ENCODE results near the gene ZDHHC23. TPM values are rescaled to one million over a fixed set of nuclear protein-coding genes. Genes with fewer than 3 reads are reported as not detected.

ZDHHC23 gene
- total and polyA plus RNA-seq, 10 of the 15 experiments (the other 5 are each of a cell fraction or from before 2014, with no cell fraction given): 0.79 to 4.6 (median 2.9) TPM

DNA sequence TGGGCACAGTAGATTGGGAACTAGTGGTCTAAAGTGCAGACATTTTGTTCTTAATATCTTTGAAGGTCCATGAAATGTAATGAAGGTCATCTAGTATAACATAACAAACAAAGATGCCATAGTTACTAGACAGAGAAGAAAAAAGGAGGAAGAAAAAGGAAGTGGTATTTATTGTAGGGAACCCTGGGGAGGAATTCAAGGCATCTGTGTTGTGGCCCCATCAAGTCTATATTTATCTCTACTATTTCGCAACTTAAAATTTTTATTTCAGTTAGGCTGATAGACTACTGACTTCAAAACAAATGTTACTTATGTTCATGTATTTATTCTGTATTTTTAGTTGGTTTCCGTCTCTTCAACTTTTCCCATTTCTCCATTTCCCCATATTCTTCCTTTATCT is 48.9 kb upstream of the ZDHHC23 start (continued):
- TF ChIP-seq NFIC (IDR thresholded peaks at IDR 0.05; ENCODE audit: low read depth, low read length): no peak

DNA sequence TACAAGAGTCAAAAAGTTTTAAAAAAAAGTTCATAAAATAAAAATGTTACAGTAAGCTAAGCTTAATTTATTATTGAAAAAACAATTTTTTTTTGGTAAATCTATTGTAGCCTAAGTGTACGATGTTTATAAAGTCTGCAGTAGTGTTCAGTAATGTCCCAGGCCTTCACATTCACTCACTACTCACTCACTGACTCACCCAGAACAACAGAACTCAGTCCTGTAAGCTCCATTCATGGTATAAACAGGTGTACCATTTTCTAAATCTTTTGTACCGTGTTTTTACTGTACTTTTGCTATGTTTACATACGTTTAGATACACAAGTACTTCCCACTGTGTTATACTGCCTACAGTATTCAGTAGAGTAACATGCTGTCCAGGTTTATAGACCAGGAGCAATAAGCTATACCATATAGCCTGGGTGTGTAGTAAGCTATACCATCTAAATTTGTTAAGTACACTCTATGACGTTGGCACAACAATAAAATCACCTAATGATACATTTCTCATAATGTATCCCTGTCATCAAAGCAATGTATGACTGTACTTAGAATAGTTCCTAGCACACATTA is 41.2 kb upstream of the ZDHHC23 start:
- H3K9ac ChIP-seq (ENCODE audit: control insufficient read depth, insufficient read depth, low read length): no peak overlapping the region
- H3K27ac ChIP-seq (ENCODE audit: control insufficient read depth, insufficient read depth): no peak overlapping the region
- H2AFZ ChIP-seq (ENCODE audit: control insufficient read depth, low read depth, low read length): no peak overlapping the region
- no peak for DNase-seq (ENCODE audit: low read depth, low spot score)
- no peaks in the 10 kb centered on the region for H3K4me1 ChIP-seq (ENCODE audit: control insufficient read depth, insufficient read depth, low read length)
- BruUV-seq (replicated peaks): no TSS peak
- no peak overlapping the region for H3K4me3 ChIP-seq
- intact Hi-C loops (cut with micrococcal nuclease; ENCODE audit: unreplicated experiment): no loop called here
- in situ Hi-C loops (cut with MboI): no loop called here
- CTCF ChIA-PET: interaction anchor here (0.9 to 5.9 kb wide), 5 partner anchors 9 to 171 kb away, joined by 3 to 33 read pairs (median 9); no protein-coding TSS in a partner anchor
- no peaks in the 10 kb centered on the region for H3K36me3 ChIP-seq (ENCODE audit: control insufficient read depth in 2 of 2, insufficient read depth in 2 of 2, low read length in 1 of 2)
- RAD21 ChIA-PET (ENCODE audit: unreplicated experiment): interaction anchor here (0.6 to 1.9 kb wide), 6 partner anchors 62 to 171 kb away, joined by 3 to 8 read pairs (median 5); no protein-coding TSS in a partner anchor
- POLR2A ChIA-PET: interaction anchor here (1.7 kb wide), 1 partner anchor 12 kb away, joined by 3 read pairs; no protein-coding TSS in a partner anchor
- H3K4me2 ChIP-seq (ENCODE audit: control insufficient read depth, insufficient read depth): no peak overlapping the region
- ATAC-seq: no peak
- H4K20me1 ChIP-seq (ENCODE audit: control insufficient read depth, insufficient read depth): no peaks in the 10 kb centered on the region
- H3K79me2 ChIP-seq (ENCODE audit: control insufficient read depth, insufficient read depth, low read length): no peaks in the 10 kb centered on the region
- no peak for TF ChIP-seq CBX3 (IDR thresholded peaks at IDR 0.05; ENCODE audit: borderline replicate concordance, low read depth)
- no peak for TF ChIP-seq TARDBP (IDR thresholded peaks at IDR 0.05; ENCODE audit: borderline replicate concordance)
- no peak for TF ChIP-seq BHLHE40 (IDR thresholded peaks at IDR 0.05; ENCODE audit: borderline replicate concordance in 1 of 2, low read depth in 2 of 2, low read length in 1 of 2)
- TF ChIP-seq, protein P1, sequence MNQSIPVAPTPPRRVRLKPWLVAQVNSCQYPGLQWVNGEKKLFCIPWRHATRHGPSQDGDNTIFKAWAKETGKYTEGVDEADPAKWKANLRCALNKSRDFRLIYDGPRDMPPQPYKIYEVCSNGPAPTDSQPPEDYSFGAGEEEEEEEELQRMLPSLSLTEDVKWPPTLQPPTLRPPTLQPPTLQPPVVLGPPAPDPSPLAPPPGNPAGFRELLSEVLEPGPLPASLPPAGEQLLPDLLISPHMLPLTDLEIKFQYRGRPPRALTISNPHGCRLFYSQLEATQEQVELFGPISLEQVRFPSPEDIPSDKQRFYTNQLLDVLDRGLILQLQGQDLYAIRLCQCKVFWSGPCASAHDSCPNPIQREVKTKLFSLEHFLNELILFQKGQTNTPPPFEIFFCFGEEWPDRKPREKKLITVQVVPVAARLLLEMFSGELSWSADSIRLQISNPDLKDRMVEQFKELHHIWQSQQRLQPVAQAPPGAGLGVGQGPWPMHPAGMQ (IDR thresholded peaks at IDR 0.05; ENCODE audit: borderline replicate concordance): no peak
- no peak for TF ChIP-seq NR2F1 (conservative IDR thresholded peaks at IDR 0.05)
- TF ChIP-seq ASH2L (IDR thresholded peaks at IDR 0.05; ENCODE audit: borderline replicate concordance, low read depth): no peak
- no peaks in the 10 kb centered on the region for H3K9me3 ChIP-seq (replicated peaks; ENCODE audit: control insufficient read depth, insufficient read depth, low read length)
- no peak for FAIRE-seq
- SMC1A ChIA-PET (ENCODE audit: uncharacterized antibody, unreplicated experiment): interaction anchor here (0.6 to 10.4 kb wide), 10 partner anchors 8 to 410 kb away, joined by 3 to 108 read pairs (median 3); partner anchors contain the start of gene GRAMD1C
- no peaks in the 10 kb centered on the region for H3K27me3 ChIP-seq (replicated peaks in 1 of 2; ENCODE audit: control insufficient read depth in 2 of 2, insufficient read depth in 2 of 2, low read length in 1 of 2)
- 67% methylated on average over 4 of the region's 4 CpGs for WGBS (ENCODE audit: insufficient coverage, insufficient replicate concordance, low lambda C conversion rate, missing lambda C conversion rate)
